ENCODE measurements around the gene NMRK1.

GRCh38 chr9:75051285-75051684 lies 36.7 kb downstream of the NMRK1 start:
- TF ChIP-seq EZH2 (IDR thresholded peaks at IDR 0.05; ENCODE audit: borderline replicate concordance, low read depth, low read length, severe bottlenecking): no peak
- no peak for TF ChIP-seq MYC (IDR thresholded peaks at IDR 0.05; ENCODE audit: low read depth, low read length)

Data from endothelial cell of umbilical vein (primary cell).